Chondrocyte (in vitro differentiated cells): ENCODE results near the gene PRDX4. TPM values are rescaled to one million over a fixed set of nuclear protein-coding genes. Genes with fewer than 3 reads are reported as not detected.
"Not testable (repeated sequence)": the region's sequence is repeated elsewhere in the genome, so short reads cannot be mapped to it uniquely, and the experiment has no call there.

ENCODE experiments used
- DNase-seq: peaks from one replicate; pipeline ENCODE4 v3.0.0; 2021; ENCODE audit warnings: mixed read lengths, low spot score
- H3K27ac Mint-ChIP-seq: one replicate; pipeline ENCODE4 v1.8.0; 2021; ENCODE audit warnings: mild to moderate bottlenecking, moderate library complexity, mixed read lengths; ENCODE audit not compliant: unreplicated experiment
- H3K27me3 Mint-ChIP-seq: 2 replicates; pipeline ENCODE4 v1.8.0; 2021; ENCODE audit warnings: low read depth, mixed read lengths
- H3K36me3 Mint-ChIP-seq: 2 replicates; pipeline ENCODE4 v1.8.0; 2021; ENCODE audit warnings: low read depth, mixed read lengths
- H3K4me1 Mint-ChIP-seq: 2 replicates; pipeline ENCODE4 v1.8.0; 2021; ENCODE audit warnings: low read depth, mild to moderate bottlenecking, mixed read lengths
- H3K4me3 Mint-ChIP-seq: one replicate; pipeline ENCODE4 v1.8.0; 2021; ENCODE audit warnings: mild to moderate bottlenecking, moderate library complexity, mixed read lengths; ENCODE audit not compliant: unreplicated experiment
- H3K9me3 Mint-ChIP-seq: 2 replicates; pipeline ENCODE4 v1.8.0; 2021; ENCODE audit warnings: low read depth, mixed read lengths
- total RNA-seq: library from RNA; stranded (reverse); gene quantifications from 3 replicates; pipeline ENCODE4 v1.2.1, GENCODE V29; 2021
- TF ChIP-seq, protein P1 (sequence below): fragments of 200-600 bp; sonication (generic); IDR thresholded peaks from 2 replicates; pipeline ENCODE4 v1.5.0; 2021; ENCODE audit warnings: antibody characterized with exemption, mild to moderate bottlenecking, moderate library complexity

The PRDX4 gene
- total RNA-seq, 1 donor from 2014 or later = 428 TPM

DNA sequence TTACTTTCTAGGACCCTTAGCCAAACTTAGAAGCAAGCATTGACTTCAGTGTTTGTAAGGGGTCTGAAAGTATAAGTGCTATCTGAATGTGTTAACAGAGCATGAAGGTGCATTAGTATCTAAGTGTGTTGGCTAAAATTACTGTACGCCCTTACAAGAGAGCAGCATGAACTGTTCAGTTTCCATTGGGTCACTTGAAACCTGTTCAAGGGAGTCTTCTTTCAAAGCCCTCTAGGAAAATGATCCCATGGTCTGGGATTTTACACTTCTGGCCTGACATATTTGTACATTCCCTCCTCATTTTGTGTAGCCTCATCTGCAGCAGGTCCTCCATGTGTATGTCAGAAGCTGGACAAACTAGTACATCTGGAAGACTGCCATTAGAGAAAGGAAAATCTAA lies 3.2 kb downstream of the PRDX4 start:
- Mint-ChIP-seq H3K9me3 (no peaks in the 10 kb centered on the region), H3K4me3 (no peak overlapping the region), H3K4me1 (peaks cover 32% of the 10 kb centered on the region), H3K27ac (peak overlapping the region; percentile 4), H3K27me3 (no peaks in the 10 kb centered on the region), H3K36me3 (peaks cover 12% of the 10 kb centered on the region)
- TF ChIP-seq, protein P1, sequence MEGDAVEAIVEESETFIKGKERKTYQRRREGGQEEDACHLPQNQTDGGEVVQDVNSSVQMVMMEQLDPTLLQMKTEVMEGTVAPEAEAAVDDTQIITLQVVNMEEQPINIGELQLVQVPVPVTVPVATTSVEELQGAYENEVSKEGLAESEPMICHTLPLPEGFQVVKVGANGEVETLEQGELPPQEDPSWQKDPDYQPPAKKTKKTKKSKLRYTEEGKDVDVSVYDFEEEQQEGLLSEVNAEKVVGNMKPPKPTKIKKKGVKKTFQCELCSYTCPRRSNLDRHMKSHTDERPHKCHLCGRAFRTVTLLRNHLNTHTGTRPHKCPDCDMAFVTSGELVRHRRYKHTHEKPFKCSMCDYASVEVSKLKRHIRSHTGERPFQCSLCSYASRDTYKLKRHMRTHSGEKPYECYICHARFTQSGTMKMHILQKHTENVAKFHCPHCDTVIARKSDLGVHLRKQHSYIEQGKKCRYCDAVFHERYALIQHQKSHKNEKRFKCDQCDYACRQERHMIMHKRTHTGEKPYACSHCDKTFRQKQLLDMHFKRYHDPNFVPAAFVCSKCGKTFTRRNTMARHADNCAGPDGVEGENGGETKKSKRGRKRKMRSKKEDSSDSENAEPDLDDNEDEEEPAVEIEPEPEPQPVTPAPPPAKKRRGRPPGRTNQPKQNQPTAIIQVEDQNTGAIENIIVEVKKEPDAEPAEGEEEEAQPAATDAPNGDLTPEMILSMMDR = no peak
- no peak for DNase-seq

DNA sequence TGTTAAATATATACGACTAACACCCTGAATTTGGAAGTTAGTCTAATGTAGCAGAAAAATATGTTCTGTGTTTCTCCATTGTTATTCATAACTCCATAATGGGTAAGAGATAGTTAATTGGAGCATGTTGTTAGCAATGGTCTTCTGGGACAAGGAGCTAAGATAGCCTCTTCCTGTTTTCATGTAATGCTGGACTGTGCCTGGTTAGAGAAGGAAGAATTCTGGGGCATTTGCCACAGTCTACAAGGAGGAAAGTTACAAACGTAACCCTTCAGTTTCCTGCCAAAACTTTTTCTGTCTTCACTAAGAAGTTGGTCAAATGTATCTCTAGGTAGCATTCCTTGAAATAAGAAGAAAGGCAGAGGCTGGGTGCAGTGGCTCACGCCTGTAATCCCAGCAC lies 5.8 kb downstream of the PRDX4 start:
- no peak overlapping the region for H3K4me3 Mint-ChIP-seq
- no peak overlapping the region for H3K27ac Mint-ChIP-seq
- H3K9me3 Mint-ChIP-seq = no peaks in the 10 kb centered on the region
- DNase-seq = no peak
- TF ChIP-seq, protein P1 = no peak
- H3K4me1 Mint-ChIP-seq = peaks cover 17% of the 10 kb centered on the region
- H3K27me3 Mint-ChIP-seq = no peaks in the 10 kb centered on the region
- H3K36me3 Mint-ChIP-seq = peaks cover 19% of the 10 kb centered on the region

DNA sequence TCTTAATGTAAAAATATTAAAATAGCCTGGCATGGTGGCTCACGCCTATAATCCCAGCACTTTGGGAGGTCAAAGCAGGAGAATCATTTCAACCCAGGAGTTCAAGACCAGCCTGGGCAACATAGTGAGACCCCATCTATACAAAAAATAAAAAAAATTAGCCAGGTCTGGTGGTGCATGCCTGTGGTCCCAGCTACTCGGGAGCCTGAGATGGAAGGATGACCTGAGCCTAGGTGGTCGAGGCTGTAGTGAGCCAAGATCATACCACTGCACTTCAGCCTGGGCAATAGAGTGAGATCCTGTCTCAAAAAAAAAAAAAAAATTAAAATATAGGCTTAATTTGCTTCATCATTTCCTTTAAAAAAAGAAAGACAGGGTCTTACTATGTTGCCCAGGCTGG lies 9.2 kb downstream of the PRDX4 start:
- H3K36me3 Mint-ChIP-seq = peaks cover 19% of the 10 kb centered on the region
- H3K4me3 Mint-ChIP-seq, H3K4me1 Mint-ChIP-seq, H3K9me3 Mint-ChIP-seq, H3K27ac Mint-ChIP-seq, DNase-seq, H3K27me3 Mint-ChIP-seq: not testable (repeated sequence)

DNA sequence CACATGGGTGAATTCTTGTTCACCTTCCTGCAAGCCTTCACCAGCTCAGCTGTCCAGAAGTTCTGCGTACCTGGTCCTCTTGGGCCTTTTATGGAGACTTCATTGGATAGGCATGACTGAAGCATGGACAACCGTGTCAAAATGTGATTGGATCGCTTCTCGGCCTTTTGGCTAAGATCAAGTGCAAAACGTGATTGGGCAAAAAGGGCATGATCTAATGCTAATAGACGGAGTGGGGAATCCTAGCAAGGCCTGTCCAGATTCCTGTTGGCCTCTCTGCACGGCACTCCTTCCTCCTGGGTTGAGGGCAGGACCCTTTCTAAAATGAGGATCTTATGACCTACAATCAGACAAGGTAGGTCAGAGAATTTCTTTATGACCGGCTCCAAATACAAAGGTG lies 24.9 kb downstream of the PRDX4 start:
- H3K4me3 Mint-ChIP-seq = no peak overlapping the region

DNA sequence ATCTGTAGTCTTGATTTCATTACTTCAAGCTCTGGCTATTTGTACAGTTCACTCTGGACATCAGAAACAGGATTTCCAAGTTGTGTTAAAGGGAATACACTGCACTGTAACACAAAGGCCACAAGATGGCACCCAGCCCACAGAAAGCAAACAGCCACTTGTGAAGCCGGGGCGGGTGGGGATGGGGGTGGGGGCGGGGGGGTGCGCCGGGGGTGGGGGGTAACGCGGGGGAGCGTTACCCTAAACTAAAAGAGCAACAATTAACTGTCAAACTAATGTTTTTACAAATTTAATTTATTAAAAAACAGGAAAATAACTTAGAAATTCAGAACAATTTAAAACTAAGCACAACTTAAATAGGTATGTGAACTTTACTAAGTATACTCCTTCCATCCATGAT lies 27.3 kb downstream of the PRDX4 start:
- Mint-ChIP-seq H3K27ac (no peak overlapping the region), H3K4me3 (no peak overlapping the region), H3K27me3 (no peaks in the 10 kb centered on the region), H3K36me3 (no peaks in the 10 kb centered on the region), H3K9me3 (no peaks in the 10 kb centered on the region), H3K4me1 (peaks cover 2% of the 10 kb centered on the region)
- TF ChIP-seq, protein P1 = peak; percentile 85
- no peak for DNase-seq

More for the DNA sequence above, 24.9 kb downstream of the PRDX4 start:
- DNase-seq = no peak
- Mint-ChIP-seq H3K27me3 (no peaks in the 10 kb centered on the region), H3K36me3 (peaks cover under 1% of the 10 kb centered on the region), H3K9me3 (no peaks in the 10 kb centered on the region), H3K4me1 (peaks cover 2% of the 10 kb centered on the region), H3K27ac (no peak overlapping the region)
- TF ChIP-seq, protein P1 = no peak

DNA sequence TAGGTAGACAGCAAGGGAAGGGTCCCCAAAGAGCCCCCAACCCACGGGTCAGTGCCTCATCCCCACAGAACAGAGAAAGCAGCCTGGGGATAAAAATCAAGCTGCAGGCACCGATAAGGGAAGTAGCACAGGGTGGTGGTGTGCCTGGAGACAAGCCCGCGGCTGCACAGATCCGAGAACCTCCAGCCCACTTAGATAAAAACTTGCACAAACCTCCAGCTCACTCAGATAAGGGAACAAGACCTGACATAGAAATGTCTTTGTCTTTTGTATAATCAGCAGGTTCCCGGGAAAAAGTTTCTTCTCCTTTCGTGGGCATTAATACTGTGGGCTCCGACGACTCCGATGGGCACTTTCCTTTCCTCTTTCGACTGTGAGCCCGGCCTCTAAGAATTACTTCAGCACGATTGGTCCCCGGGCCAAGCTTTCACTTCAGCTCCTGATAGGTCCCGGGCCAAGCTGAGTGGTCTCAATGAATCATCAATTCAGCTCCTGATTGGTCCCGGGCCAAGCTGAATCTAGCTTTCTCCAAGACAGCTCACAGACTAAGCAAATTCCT lies 32.4 kb downstream of the PRDX4 start:
- Mint-ChIP-seq H3K4me1 (peaks cover 2% of the 10 kb centered on the region), H3K9me3 (no peaks in the 10 kb centered on the region), H3K36me3 (peaks cover 21% of the 10 kb centered on the region), H3K4me3 (no peak overlapping the region), H3K27me3 (no peaks in the 10 kb centered on the region), H3K27ac (no peak overlapping the region)
- DNase-seq = no peak
- TF ChIP-seq, protein P1 = no peak
